ENCODE data around the gene ANKH.

ANKH gene

DNA sequence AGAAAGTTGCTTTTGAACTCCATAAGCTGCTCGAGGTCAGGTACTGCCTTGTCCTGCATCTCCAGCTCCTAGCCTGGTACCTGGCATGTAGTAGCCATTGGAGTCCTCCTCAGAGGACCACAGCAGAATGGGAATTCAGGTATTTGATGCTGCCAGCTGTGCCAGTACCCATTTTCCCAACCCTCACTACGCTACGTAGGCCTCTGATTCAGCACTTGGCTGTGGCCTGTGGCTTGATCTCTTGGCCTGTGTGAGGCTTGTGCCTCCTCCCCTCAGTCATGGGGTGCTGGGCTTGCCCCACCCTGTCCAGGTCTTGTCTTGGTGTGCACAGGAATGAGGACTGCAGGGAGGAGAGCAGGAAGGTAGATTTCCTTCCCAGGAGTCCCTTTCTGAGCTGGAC, 195.3 kb downstream of the ANKH start:
- no peak overlapping the region for H3K4me3 ChIP-seq (replicated peaks; ENCODE audit: low read depth, low read length)
- TF ChIP-seq, protein P1, sequence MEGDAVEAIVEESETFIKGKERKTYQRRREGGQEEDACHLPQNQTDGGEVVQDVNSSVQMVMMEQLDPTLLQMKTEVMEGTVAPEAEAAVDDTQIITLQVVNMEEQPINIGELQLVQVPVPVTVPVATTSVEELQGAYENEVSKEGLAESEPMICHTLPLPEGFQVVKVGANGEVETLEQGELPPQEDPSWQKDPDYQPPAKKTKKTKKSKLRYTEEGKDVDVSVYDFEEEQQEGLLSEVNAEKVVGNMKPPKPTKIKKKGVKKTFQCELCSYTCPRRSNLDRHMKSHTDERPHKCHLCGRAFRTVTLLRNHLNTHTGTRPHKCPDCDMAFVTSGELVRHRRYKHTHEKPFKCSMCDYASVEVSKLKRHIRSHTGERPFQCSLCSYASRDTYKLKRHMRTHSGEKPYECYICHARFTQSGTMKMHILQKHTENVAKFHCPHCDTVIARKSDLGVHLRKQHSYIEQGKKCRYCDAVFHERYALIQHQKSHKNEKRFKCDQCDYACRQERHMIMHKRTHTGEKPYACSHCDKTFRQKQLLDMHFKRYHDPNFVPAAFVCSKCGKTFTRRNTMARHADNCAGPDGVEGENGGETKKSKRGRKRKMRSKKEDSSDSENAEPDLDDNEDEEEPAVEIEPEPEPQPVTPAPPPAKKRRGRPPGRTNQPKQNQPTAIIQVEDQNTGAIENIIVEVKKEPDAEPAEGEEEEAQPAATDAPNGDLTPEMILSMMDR (IDR thresholded peaks at IDR 0.05; ENCODE audit: low read depth, low read length, missing control alignments): no peak
- DNase-seq (ENCODE audit: extremely low read depth, low read depth): no peak

DNA sequence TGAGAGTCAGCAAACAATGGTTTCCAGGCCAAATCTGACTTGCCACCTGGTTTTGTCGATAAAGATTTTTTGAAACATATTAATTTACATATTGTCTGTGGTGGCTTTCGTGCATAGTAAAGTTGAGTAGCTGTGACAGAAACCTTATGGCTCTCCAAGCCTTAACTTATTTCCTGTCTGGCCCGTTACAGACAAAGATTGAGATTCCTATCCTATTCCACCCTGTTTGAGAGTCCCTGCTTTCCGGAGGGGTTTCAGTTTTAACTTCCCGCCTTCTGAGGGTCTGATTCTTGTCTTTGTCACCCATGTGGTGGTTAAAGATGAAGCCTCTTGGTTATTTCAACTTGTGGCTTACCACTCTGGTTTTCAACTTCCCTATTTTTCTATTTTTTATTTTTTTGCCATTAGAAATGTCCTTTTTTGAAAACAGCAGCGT, 195.7 kb downstream of the ANKH start:
- TF ChIP-seq, protein P1 (IDR thresholded peaks at IDR 0.05; ENCODE audit: low read depth, low read length, missing control alignments): no peak
- no peak for DNase-seq (ENCODE audit: extremely low read depth, low read depth)
- no peak overlapping the region for H3K4me3 ChIP-seq (replicated peaks; ENCODE audit: low read depth, low read length)

GRCh38 chr5:14674983-14675854, 196.4 kb downstream of the ANKH start:
- H3K4me3 ChIP-seq (replicated peaks; ENCODE audit: low read depth, low read length): no peak overlapping the region
- TF ChIP-seq, protein P1 (IDR thresholded peaks at IDR 0.05; ENCODE audit: low read depth, low read length, missing control alignments): no peak
- DNase-seq (ENCODE audit: extremely low read depth, low read depth): no peak

DNA sequence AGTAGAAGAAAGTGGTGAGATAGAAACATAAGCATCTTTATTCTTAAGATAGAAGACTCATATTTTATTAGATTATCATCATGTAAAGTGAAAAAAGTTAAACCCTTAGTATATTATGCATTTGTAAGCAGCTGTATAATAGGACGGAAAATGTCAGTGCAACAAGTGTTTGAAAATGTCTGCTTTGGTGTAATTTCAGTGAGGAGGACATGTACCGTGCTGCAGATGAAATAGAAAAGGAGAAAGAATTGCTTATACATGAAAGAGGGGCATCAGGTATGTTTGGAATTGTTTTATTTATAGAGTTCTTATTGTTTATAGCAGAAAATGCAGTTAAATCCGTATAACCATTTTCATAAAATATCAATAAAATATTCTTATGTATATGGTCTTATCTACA, 198.1 kb downstream of the ANKH start:
- no peak overlapping the region for H3K4me3 ChIP-seq (replicated peaks; ENCODE audit: low read depth, low read length)
- TF ChIP-seq, protein P1 (IDR thresholded peaks at IDR 0.05; ENCODE audit: low read depth, low read length, missing control alignments): no peak

DNA sequence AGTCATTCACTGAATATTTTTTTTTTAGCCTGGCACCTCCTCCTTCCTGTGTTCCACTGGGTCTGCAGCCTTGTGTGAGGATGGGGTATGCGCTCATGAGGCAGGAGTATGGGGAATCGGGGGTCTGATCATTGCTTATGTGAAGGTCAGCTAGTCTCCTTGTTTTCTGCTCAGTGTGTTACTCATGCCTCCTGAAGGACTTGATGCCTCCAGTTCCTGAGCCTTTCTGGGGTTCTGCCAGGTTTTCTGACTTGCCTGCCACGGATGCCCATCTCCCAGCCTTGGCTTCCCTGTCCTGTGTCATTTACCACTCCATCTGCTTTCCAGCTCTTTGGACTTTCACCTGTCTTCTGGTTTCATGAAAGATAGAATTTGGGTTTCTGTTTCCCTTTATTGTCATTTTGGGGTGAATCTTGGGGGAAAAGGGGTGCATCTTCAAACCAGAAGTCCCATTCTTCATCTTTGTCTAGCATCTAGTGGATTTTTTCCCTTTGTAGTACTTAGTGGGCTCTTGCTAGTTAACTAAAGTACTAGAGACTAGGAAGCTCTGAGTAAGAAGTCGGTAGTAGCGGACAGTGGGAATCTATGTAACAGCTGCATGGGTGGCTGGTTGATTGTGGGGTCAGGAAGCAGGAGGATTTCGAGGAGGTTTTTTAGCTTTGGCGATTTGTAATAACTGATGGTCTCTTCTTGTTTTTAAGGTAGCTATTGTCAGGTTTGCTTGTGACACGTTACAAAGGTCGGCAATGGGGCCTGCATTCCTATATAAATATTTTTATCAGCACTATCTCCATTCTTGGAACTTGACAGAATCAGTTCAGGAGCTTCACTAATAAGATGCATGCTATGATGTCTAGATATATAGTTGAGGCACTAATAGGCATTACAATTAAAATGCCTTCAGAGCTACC, 198.8 kb downstream of the ANKH start:
- no peak overlapping the region for H3K4me3 ChIP-seq (replicated peaks; ENCODE audit: low read depth, low read length)
- no peak for DNase-seq (ENCODE audit: extremely low read depth, low read depth)
- TF ChIP-seq, protein P1 (IDR thresholded peaks at IDR 0.05; ENCODE audit: low read depth, low read length, missing control alignments): no peak

More for the DNA sequence above, 198.1 kb downstream of the ANKH start:
- DNase-seq (ENCODE audit: extremely low read depth, low read depth): no peak

GRCh38 chr5:14672082-14672481, 199.5 kb downstream of the ANKH start:
- no peak for DNase-seq (ENCODE audit: extremely low read depth, low read depth)
- TF ChIP-seq, protein P1 (IDR thresholded peaks at IDR 0.05; ENCODE audit: low read depth, low read length, missing control alignments): no peak
- no peak overlapping the region for H3K4me3 ChIP-seq (replicated peaks; ENCODE audit: low read depth, low read length)

Measured in HFF-Myc (cell line).